Thymus (tissue), 11 donors: ENCODE results near the gene TNC. TPM values are rescaled to one million over a fixed set of nuclear protein-coding genes. Genes with fewer than 3 reads are reported as not detected.

Experiments
- DNase-seq, 9 donors: peaks; one replicate each; pipeline ENCODE4 v3.0.0-alpha.2; 2013; ENCODE audit warnings: low spot score in 9 of 9, low read depth in 6 of 9, missing footprints in 1 of 9
- H3K27ac ChIP-seq, 2 donors: one replicate each; pipeline ENCODE4 v1.5.1; 2013; ENCODE audit warnings: control low read depth in 1 of 2, low read depth in 1 of 2, low read length in 1 of 2, mild to moderate bottlenecking in 1 of 2, moderate library complexity in 1 of 2
- H3K27me3 ChIP-seq, 2 donors: one replicate each; pipeline ENCODE4 v1.5.1; 2013; ENCODE audit warnings: low read length in 1 of 2; ENCODE audit not compliant: control insufficient read depth in 2 of 2, insufficient read depth in 1 of 2
- H3K36me3 ChIP-seq, 2 donors: one replicate each; pipeline ENCODE4 v1.5.1; 2013; ENCODE audit warnings: low read length in 1 of 2, mild to moderate bottlenecking in 1 of 2, moderate library complexity in 1 of 2; ENCODE audit not compliant: control insufficient read depth in 2 of 2, insufficient read depth in 2 of 2
- H3K4me1 ChIP-seq, 2 donors: one replicate each; pipeline ENCODE4 v1.5.1; 2013; ENCODE audit warnings: low read length in 2 of 2; ENCODE audit not compliant: control insufficient read depth in 2 of 2, insufficient read depth in 2 of 2
- H3K4me3 ChIP-seq, 2 donors: one replicate each; pipeline ENCODE4 v1.5.1; 2013; ENCODE audit warnings: low read length in 2 of 2, control low read depth in 1 of 2, mild to moderate bottlenecking in 1 of 2
- H3K9me3 ChIP-seq, 2 donors: one replicate each; pipeline ENCODE4 v1.5.1; 2013; ENCODE audit warnings: low read length in 1 of 2, mild to moderate bottlenecking in 1 of 2; ENCODE audit not compliant: control insufficient read depth in 2 of 2, insufficient read depth in 1 of 2
- WGBS: extraction: QIAGEN DNeasy Blood & Tissue Kit; methylation state at CpG from one replicate; pipeline ENCODE4 v1.1.7; 2013; 5-methylcytosine and 5-hydroxymethylcytosine counted together
- polyA plus RNA-seq: library from polyadenylated mRNA; stranded (reverse); fragments of 200-250 nt; gene quantifications from one replicate; pipeline ENCODE4 v1.2.3, GENCODE V29; 2013
- total RNA-seq: library from RNA; stranded (reverse); fragments of 120-200 nt; gene quantifications from one replicate; pipeline ENCODE4 v1.2.4, GENCODE V29; 2013
- donor health status: healthy.

Gene TNC
- total and polyA plus RNA-seq, 2 donors = 11.0 to 31.5 TPM

GRCh38 chr9:115036691-115037090 lies 81.3 kb downstream of the TNC start:
- no peak for DNase-seq
- no peaks in the 10 kb centered on the region for H3K27me3 ChIP-seq
- H3K36me3 ChIP-seq = no peaks in the 10 kb centered on the region
- no peaks in the 10 kb centered on the region for H3K9me3 ChIP-seq
- H3K27ac ChIP-seq = no peak overlapping the region
- no peak overlapping the region for H3K4me3 ChIP-seq
- 95% methylated on average over 2 of the region's 2 CpGs for WGBS
- no peaks in the 10 kb centered on the region for H3K4me1 ChIP-seq

- no peaks in the 10 kb centered on the region for H3K36me3 ChIP-seq
- H3K27me3 ChIP-seq = no peaks in the 10 kb centered on the region
- H3K4me1 ChIP-seq = no peaks in the 10 kb centered on the region
- H3K4me3 ChIP-seq = no peak overlapping the region
- DNase-seq = no peak
- no peak overlapping the region for H3K27ac ChIP-seq
- H3K9me3 ChIP-seq = no peaks in the 10 kb centered on the region
- 86% methylated on average over 17 of the region's 17 CpGs for WGBS
These were observed 81.9 kb downstream of the TNC start for GRCh38 chr9:115035841-115036612.

GRCh38 chr9:115034801-115035200 lies 83.2 kb downstream of the TNC start:
- Histone ChIP-seq H3K27me3 (no peaks in the 10 kb centered on the region), H3K36me3 (no peaks in the 10 kb centered on the region), H3K27ac (no peak overlapping the region), H3K4me3 (no peak overlapping the region), H3K4me1 (no peaks in the 10 kb centered on the region), H3K9me3 (no peaks in the 10 kb centered on the region)
- DNase-seq = no peak
- WGBS = 100% methylated on average over 1 of the region's 1 CpG

GRCh38 chr9:115033800-115034199 lies 84.2 kb downstream of the TNC start:
- WGBS = over 99% methylated on average over 2 of the region's 2 CpGs
- DNase-seq = no peak

GRCh38 chr9:115032296-115032695 lies 85.7 kb downstream of the TNC start:
- no peak for DNase-seq
- Histone ChIP-seq H3K4me3 (no peak overlapping the region), H3K4me1 (no peaks in the 10 kb centered on the region), H3K36me3 (no peaks in the 10 kb centered on the region), H3K27ac (no peak overlapping the region), H3K9me3 (no peaks in the 10 kb centered on the region), H3K27me3 (no peaks in the 10 kb centered on the region)
- whole genome bisulfite sequencing = 86% methylated on average over 1 of the region's 1 CpG

More at GRCh38 chr9:115033800-115034199, 84.2 kb downstream of the TNC start:
- H3K36me3 ChIP-seq = no peaks in the 10 kb centered on the region
- no peak overlapping the region for H3K4me3 ChIP-seq
- no peak overlapping the region for H3K27ac ChIP-seq
- no peaks in the 10 kb centered on the region for H3K4me1 ChIP-seq
- H3K27me3 ChIP-seq = no peaks in the 10 kb centered on the region
- H3K9me3 ChIP-seq = no peaks in the 10 kb centered on the region

- Histone ChIP-seq H3K4me1 (no peaks in the 10 kb centered on the region), H3K27me3 (no peaks in the 10 kb centered on the region), H3K36me3 (no peaks in the 10 kb centered on the region), H3K4me3 (no peak overlapping the region), H3K27ac (no peak overlapping the region), H3K9me3 (no peaks in the 10 kb centered on the region)
- 93% methylated on average over 4 of the region's 4 CpGs for WGBS
- no peak for DNase-seq
These were observed 88.0 kb downstream of the TNC start for GRCh38 chr9:115030006-115030405.

GRCh38 chr9:115025721-115026120 lies 92.2 kb downstream of the TNC start:
- H3K27ac ChIP-seq = no peak overlapping the region
- no peaks in the 10 kb centered on the region for H3K36me3 ChIP-seq
- H3K4me3 ChIP-seq = no peak overlapping the region
- H3K9me3 ChIP-seq = no peaks in the 10 kb centered on the region
- no peaks in the 10 kb centered on the region for H3K4me1 ChIP-seq
- no peaks in the 10 kb centered on the region for H3K27me3 ChIP-seq
- DNase-seq = no peak

GRCh38 chr9:115024925-115025535 lies 92.9 kb downstream of the TNC start:
- Histone ChIP-seq H3K4me3 (no peak overlapping the region), H3K27ac (no peak overlapping the region)
- WGBS = 94% methylated on average over 5 of the region's 5 CpGs

GRCh38 chr9:115022760-115023434 lies 95.1 kb downstream of the TNC start:
- Histone ChIP-seq H3K9me3 (no peaks in the 10 kb centered on the region), H3K27me3 (no peaks in the 10 kb centered on the region), H3K4me1 (no peaks in the 10 kb centered on the region), H3K27ac (no peak overlapping the region), H3K4me3 (no peak overlapping the region), H3K36me3 (no peaks in the 10 kb centered on the region)
- DNase-seq = no peak
- 94% methylated on average over 6 of the region's 6 CpGs for WGBS

More at GRCh38 chr9:115024925-115025535, 92.9 kb downstream of the TNC start:
- DNase-seq = no peak
- Histone ChIP-seq H3K9me3 (no peaks in the 10 kb centered on the region), H3K27me3 (no peaks in the 10 kb centered on the region), H3K4me1 (no peaks in the 10 kb centered on the region), H3K36me3 (no peaks in the 10 kb centered on the region)
